ENCODE results near the gene CD59. TPM values are rescaled to one million over a fixed set of nuclear protein-coding genes. Genes with fewer than 3 reads are reported as not detected.
A peak's percentile ranks its signal among the peaks of the same experiment; 100 is the strongest.

The CD59 gene
- total and polyA plus RNA-seq, 2 donors (not counting 3 experiments of a cell fraction or from before 2014, with no cell fraction given), result 992 to 1,084 TPM

- peaks cover 94% of the 10 kb centered on the region for H3K79me2 ChIP-seq (ENCODE audit: control insufficient read depth, insufficient read depth, low read length)
- H3K9ac ChIP-seq (replicated peaks; ENCODE audit: extremely low read depth, insufficient read depth, low read length), result peak overlapping the region; percentile 78
- DNase-seq (ENCODE audit: low read depth, low spot score) (peak; percentile 68), FAIRE-seq (peak; percentile 75)
- no peaks in the 10 kb centered on the region for H3K9me1 ChIP-seq (replicated peaks; ENCODE audit: control insufficient read depth, extremely low read depth, insufficient read depth, low read length)
- no TSS peak for BruUV-seq (replicated peaks)
- POLR2A ChIA-PET, result interaction anchor here (0.8 to 1.6 kb wide), 3 partner anchors 8 to 33 kb away, joined by 3 to 10 read pairs (median 3); no protein-coding TSS in a partner anchor
- CTCF ChIA-PET, result interaction anchor here (1.2 to 6.3 kb wide), 5 partner anchors 10 to 21 kb away, joined by 3 to 52 read pairs (median 7); no protein-coding TSS in a partner anchor
- peak overlapping the region; percentile 74 for H3K4me2 ChIP-seq (ENCODE audit: insufficient read depth, low read length)
- no peaks in the 10 kb centered on the region for H3K27me3 ChIP-seq (ENCODE audit: control insufficient read depth in 2 of 2, insufficient read depth in 2 of 2, low read length in 2 of 2)
- H3K4me1 ChIP-seq (ENCODE audit: control insufficient read depth, extremely low read depth, insufficient read depth, low read length), result peaks cover 66% of the 10 kb centered on the region
- no peaks in the 10 kb centered on the region for H3K9me3 ChIP-seq (replicated peaks; ENCODE audit: control insufficient read depth, insufficient read depth, low read length)
- H2AFZ ChIP-seq (ENCODE audit: low read depth, low read length), result no peak overlapping the region
- no peak for TF ChIP-seq EZH2 (IDR thresholded peaks at IDR 0.05; ENCODE audit: borderline replicate concordance, low read depth, low read length, severe bottlenecking)
- no peak for TF ChIP-seq POLR2A (IDR thresholded peaks at IDR 0.05; ENCODE audit: low read depth, low read length)
- TF ChIP-seq MYC (IDR thresholded peaks at IDR 0.05; ENCODE audit: low read depth, low read length), result no peak
- peak; percentile 32 for TF ChIP-seq GATA2 (IDR thresholded peaks at IDR 0.05; ENCODE audit: insufficient read depth, insufficient read length, low read depth, low read length)
- intact Hi-C loops (cut with micrococcal nuclease), result no loop called here
- no peaks in the 10 kb centered on the region for H4K20me1 ChIP-seq (replicated peaks; ENCODE audit: control insufficient read depth, extremely low read depth, insufficient read depth, low read length)
- peak overlapping the region; percentile 99 for H3K27ac ChIP-seq (ENCODE audit: insufficient read depth, low read depth, low read length)
- H3K36me3 ChIP-seq (ENCODE audit: control insufficient read depth in 2 of 2, extremely low read depth in 1 of 2, insufficient read depth in 2 of 2, low read length in 2 of 2), result peaks cover 7 to 9% of the 10 kb centered on the region in 2 experiments
- no peak overlapping the region for H3K4me3 ChIP-seq (replicated peaks in 1 of 3; ENCODE audit: insufficient read depth in 1 of 3, low read depth in 1 of 3, low read length in 3 of 3)
- dilution Hi-C loops (cut with MboI; ENCODE audit: extremely low pct_ligation_motif_present, low sequenced_read_pairs), result no loop called here
Observed at GRCh38 chr11:33725496-33725895, 10.7 kb downstream of the CD59 start.

GRCh38 chr11:33724644-33725035, 11.6 kb downstream of the CD59 start:
- no TSS peak for BruUV-seq (replicated peaks)
- peak overlapping the region; percentile 74 for H3K4me2 ChIP-seq (ENCODE audit: insufficient read depth, low read length)
- intact Hi-C loops (cut with micrococcal nuclease), result no loop called here
- H3K27me3 ChIP-seq (ENCODE audit: control insufficient read depth in 2 of 2, insufficient read depth in 2 of 2, low read length in 2 of 2), result no peaks in the 10 kb centered on the region
- H3K9me1 ChIP-seq (replicated peaks; ENCODE audit: control insufficient read depth, extremely low read depth, insufficient read depth, low read length), result no peaks in the 10 kb centered on the region
- TF ChIP-seq EZH2 (IDR thresholded peaks at IDR 0.05; ENCODE audit: borderline replicate concordance, low read depth, low read length, severe bottlenecking) (no peak), MAX (IDR thresholded peaks at IDR 0.05; ENCODE audit: insufficient read depth, insufficient read length) (peak; percentile 60), POLR2A (IDR thresholded peaks at IDR 0.05; ENCODE audit: low read depth, low read length) (peak; percentile 43), POLR2AphosphoS5 (IDR thresholded peaks at IDR 0.05; ENCODE audit: insufficient read depth, low read depth, low read length) (no peak), FOS (IDR thresholded peaks at IDR 0.05; ENCODE audit: borderline replicate concordance, insufficient read depth, low read length) (no peak), MYC (IDR thresholded peaks at IDR 0.05; ENCODE audit: low read depth, low read length) (no peak), GATA2 (IDR thresholded peaks at IDR 0.05; ENCODE audit: insufficient read depth, insufficient read length, low read depth, low read length) (no peak), CTCF (IDR thresholded peaks at IDR 0.05; ENCODE audit: extremely low read depth in 1 of 2, insufficient read depth in 1 of 2, low read depth in 1 of 2, low read length in 2 of 2) (no peak), JUN (IDR thresholded peaks at IDR 0.05; ENCODE audit: borderline replicate concordance, insufficient read depth, insufficient read length, low read depth) (no peak)
- no peak overlapping the region for H2AFZ ChIP-seq (ENCODE audit: low read depth, low read length)
- dilution Hi-C loops (cut with MboI; ENCODE audit: extremely low pct_ligation_motif_present, low sequenced_read_pairs), result no loop called here
- H3K9me3 ChIP-seq (replicated peaks; ENCODE audit: control insufficient read depth, insufficient read depth, low read length), result no peaks in the 10 kb centered on the region
- H3K4me1 ChIP-seq (ENCODE audit: control insufficient read depth, extremely low read depth, insufficient read depth, low read length), result peaks cover 63% of the 10 kb centered on the region
- peak; percentile 92 for FAIRE-seq
- peaks cover 94% of the 10 kb centered on the region for H3K79me2 ChIP-seq (ENCODE audit: control insufficient read depth, insufficient read depth, low read length)
- peaks cover 12 to 15% of the 10 kb centered on the region in 2 experiments for H3K36me3 ChIP-seq (ENCODE audit: control insufficient read depth in 2 of 2, extremely low read depth in 1 of 2, insufficient read depth in 2 of 2, low read length in 2 of 2)
- CTCF ChIA-PET, result interaction anchor here (0.8 to 6.3 kb wide), 10 partner anchors 9 to 34 kb away, joined by 3 to 52 read pairs (median 4); no protein-coding TSS in a partner anchor
- POLR2A ChIA-PET, result interaction anchor here (0.7 to 1.6 kb wide), 7 partner anchors 9 to 33 kb away, joined by 3 to 10 read pairs (median 4); partner anchors contain the start of genes C11orf91 and CD59
- DNase-seq (ENCODE audit: low read depth, low spot score), result peak; percentile 93
- peak overlapping the region; percentile 99 for H3K27ac ChIP-seq (ENCODE audit: insufficient read depth, low read depth, low read length)
- no peaks in the 10 kb centered on the region for H4K20me1 ChIP-seq (replicated peaks; ENCODE audit: control insufficient read depth, extremely low read depth, insufficient read depth, low read length)
- H3K9ac ChIP-seq (replicated peaks; ENCODE audit: extremely low read depth, insufficient read depth, low read length), result peak overlapping the region; percentile 78
- H3K4me3 ChIP-seq (replicated peaks in 1 of 3; ENCODE audit: insufficient read depth in 1 of 3, low read depth in 1 of 3, low read length in 3 of 3), result no peak overlapping the region

Measured in endothelial cell of umbilical vein (primary cell).